Mesenchymal stem cell (in vitro differentiated cells and primary cell): Measurements from ENCODE around the gene CBLN3.

Experiments
- DNase-seq: peaks from one replicate; pipeline ENCODE4 v3.0.0-alpha.2; 2013
- H2AFZ ChIP-seq: one replicate; pipeline ENCODE4 v1.6.1; 2013; ENCODE audit warnings: low read depth, mild to moderate bottlenecking, control low read depth, inconsistent platforms, low read length, moderate library complexity
- H2AK5ac ChIP-seq: 2 replicates; pipeline ENCODE4 v1.6.1; 2013; ENCODE audit warnings: low read length, moderate library complexity, mild to moderate bottlenecking, inconsistent platforms; ENCODE audit not compliant: severe bottlenecking
- H2BK120ac ChIP-seq: one replicate; pipeline ENCODE4 v1.6.1; 2013; ENCODE audit warnings: low read depth, mild to moderate bottlenecking, inconsistent platforms, low read length, moderate library complexity
- H2BK12ac ChIP-seq, 2 experiments: one replicate each; pipeline ENCODE4 v1.6.1; 2013; ENCODE audit warnings: inconsistent platforms in 2 of 2, low read length in 2 of 2, mild to moderate bottlenecking in 2 of 2, moderate library complexity in 2 of 2, control low read depth in 1 of 2
- H2BK15ac ChIP-seq: one replicate; pipeline ENCODE4 v1.6.1; 2013; ENCODE audit warnings: mild to moderate bottlenecking, low read depth, inconsistent platforms; ENCODE audit not compliant: poor library complexity, severe bottlenecking
- H2BK5ac ChIP-seq: 2 replicates; pipeline ENCODE4 v1.6.1; 2013; ENCODE audit warnings: low read depth, mild to moderate bottlenecking, low read length, control low read depth, inconsistent platforms; ENCODE audit not compliant: poor library complexity, severe bottlenecking
- H3K14ac ChIP-seq, 2 experiments: one replicate each; pipeline ENCODE4 v1.6.1; 2013; ENCODE audit warnings: inconsistent platforms in 2 of 2, low read length in 2 of 2, control low read depth in 1 of 2, mild to moderate bottlenecking in 1 of 2, moderate library complexity in 1 of 2
- H3K18ac ChIP-seq, 2 experiments: one replicate each; pipeline ENCODE4 v1.6.1; 2013; ENCODE audit warnings: inconsistent platforms in 2 of 2, low read length in 2 of 2, control low read depth in 1 of 2, low read depth in 1 of 2, mild to moderate bottlenecking in 1 of 2
- H3K23ac ChIP-seq, 2 experiments: one replicate each; pipeline ENCODE4 v1.6.1; 2013; ENCODE audit warnings: inconsistent platforms in 2 of 2, low read length in 2 of 2, mild to moderate bottlenecking in 2 of 2, moderate library complexity in 2 of 2, control low read depth in 1 of 2
- H3K27ac ChIP-seq: 2 replicates; pipeline ENCODE4 v1.5.1; 2013; ENCODE audit warnings: mild to moderate bottlenecking, moderate library complexity, low read length, control low read depth, inconsistent platforms; ENCODE audit not compliant: poor library complexity, severe bottlenecking
- H3K27me3 ChIP-seq, 2 experiments: 2 replicates each; pipeline versions ENCODE4 v1.6.1 to v1.7.0; 2013; ENCODE audit warnings: low read length in 2 of 2, mild to moderate bottlenecking in 2 of 2, moderate library complexity in 2 of 2, control low read depth in 1 of 2, inconsistent platforms in 1 of 2; ENCODE audit not compliant: control insufficient read depth in 1 of 2, insufficient read depth in 1 of 2
- H3K36me3 ChIP-seq, 2 experiments: 2 replicates each; pipeline versions ENCODE4 v1.6.1 to v1.7.0; 2013; ENCODE audit warnings: low read length in 2 of 2, control low read depth in 1 of 2, inconsistent platforms in 1 of 2, low read depth in 1 of 2, mild to moderate bottlenecking in 1 of 2; ENCODE audit not compliant: insufficient read depth in 2 of 2, control insufficient read depth in 1 of 2
- H3K4ac ChIP-seq, 2 experiments: one replicate each; pipeline ENCODE4 v1.6.1; 2013; ENCODE audit warnings: inconsistent platforms in 2 of 2, low read length in 2 of 2, mild to moderate bottlenecking in 2 of 2, moderate library complexity in 2 of 2, control low read depth in 1 of 2, low read depth in 1 of 2
- H3K4me1 ChIP-seq: 2 replicates; pipeline ENCODE4 v1.6.1; 2013; ENCODE audit warnings: low read depth, low read length, control low read depth; ENCODE audit not compliant: control insufficient read depth, insufficient read depth
- H3K4me2 ChIP-seq: 2 replicates; pipeline ENCODE4 v1.6.1; 2013; ENCODE audit warnings: low read length, mild to moderate bottlenecking, inconsistent platforms; ENCODE audit not compliant: poor library complexity, severe bottlenecking
- H3K4me3 ChIP-seq, 2 experiments: 2 replicates each; pipeline versions ENCODE4 v1.5.1 to v1.7.0; 2013; ENCODE audit warnings: low read length in 2 of 2, mild to moderate bottlenecking in 2 of 2, control low read depth in 1 of 2, low read depth in 1 of 2; ENCODE audit not compliant: insufficient read depth in 1 of 2
- H3K79me1 ChIP-seq: replicated peaks from 2 replicates; pipeline ENCODE4 v1.6.1; 2013; ENCODE audit warnings: mild to moderate bottlenecking, control low read depth, low read length, inconsistent platforms; ENCODE audit not compliant: poor library complexity, severe bottlenecking
- H3K9ac ChIP-seq: 2 replicates; pipeline ENCODE4 v1.7.0; 2013; ENCODE audit warnings: mild to moderate bottlenecking, low read length, moderate library complexity
- H3K9me3 ChIP-seq: 2 replicates; pipeline ENCODE4 v1.7.0; 2013; ENCODE audit warnings: mild to moderate bottlenecking, low read length; ENCODE audit not compliant: control insufficient read depth
- H4K8ac ChIP-seq: one replicate; pipeline ENCODE4 v1.6.1; 2013; ENCODE audit warnings: inconsistent platforms, mild to moderate bottlenecking, low read length, moderate library complexity
- H4K91ac ChIP-seq: one replicate; pipeline ENCODE4 v1.6.1; 2013; ENCODE audit warnings: mild to moderate bottlenecking, low read length, inconsistent platforms
- WGBS: methylation state at CpG from one replicate; pipeline ENCODE4 v1.1.7; 2013; ENCODE audit warnings: mixed read lengths; 5-methylcytosine and 5-hydroxymethylcytosine counted together

CBLN3 gene

DNA sequence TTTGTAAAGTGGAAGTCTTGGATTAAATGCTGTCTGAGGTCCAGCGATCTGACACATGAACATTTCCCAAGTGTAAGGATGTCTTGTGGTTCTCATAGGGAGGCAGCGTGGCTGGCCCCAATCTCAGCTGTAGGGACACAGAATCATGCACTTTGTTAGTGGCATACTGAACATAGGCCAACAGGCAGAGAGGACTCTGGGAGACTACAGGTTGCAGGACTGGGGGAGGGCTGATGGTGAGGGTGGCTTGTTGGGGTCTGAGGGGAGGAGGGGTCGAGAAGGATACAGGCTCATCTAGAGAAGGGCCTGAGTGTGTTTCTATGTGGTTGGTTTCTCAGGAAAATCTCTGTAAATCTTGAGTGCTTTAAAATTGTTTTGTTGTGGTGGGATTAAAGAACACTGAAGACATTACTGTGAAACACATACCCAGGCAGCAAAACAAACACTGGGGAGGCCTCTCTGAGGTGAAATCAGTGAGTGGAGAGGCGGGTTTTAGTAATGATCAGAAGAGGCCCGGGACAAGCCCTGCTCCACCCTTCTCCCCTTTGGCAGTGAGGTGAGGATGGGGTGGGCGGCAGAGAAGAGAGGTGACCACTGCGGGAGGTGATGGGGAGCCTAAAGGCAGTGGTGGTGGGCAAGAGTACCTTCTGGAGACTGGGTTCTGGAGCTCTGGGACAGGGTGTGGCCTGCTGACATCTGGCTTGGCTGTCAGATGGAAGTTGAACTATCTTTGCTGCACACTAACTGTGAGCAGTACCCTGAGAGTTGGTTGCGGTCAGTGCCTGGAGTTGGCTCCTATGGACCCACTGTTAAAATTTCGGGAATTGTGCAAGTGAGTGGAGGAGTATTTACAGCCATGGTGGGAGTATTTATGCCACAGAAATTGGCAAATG, 27.4 kb downstream of the CBLN3 start:
- Histone ChIP-seq H4K8ac (no peak overlapping the region), H4K91ac (no peak overlapping the region), H3K9ac (no peak overlapping the region), H3K23ac (no peak overlapping the region), H3K4me1 (peaks cover 22% of the 10 kb centered on the region), H2BK5ac (no peak overlapping the region), H3K4ac (peak overlapping the region in 1 of 2 experiments; percentile 25), H2BK12ac (no peak overlapping the region), H2AFZ (no peak overlapping the region), H3K27me3 (no peaks in the 10 kb centered on the region), H3K4me2 (no peak overlapping the region), H3K18ac (no peak overlapping the region), H3K79me1 (peaks cover 17% of the 10 kb centered on the region), H2AK5ac (no peak overlapping the region), H2BK120ac (no peak overlapping the region), H3K9me3 (no peaks in the 10 kb centered on the region), H3K4me3 (no peak overlapping the region), H2BK15ac (no peak overlapping the region), H3K36me3 (peaks cover 5 to 12% of the 10 kb centered on the region in 2 experiments), H3K14ac (peak overlapping the region in 1 of 2 experiments; percentile 45), H3K27ac (no peak overlapping the region)
- WGBS, result 74% methylated on average over 9 of the region's 9 CpGs
- DNase-seq, result no peak

DNA sequence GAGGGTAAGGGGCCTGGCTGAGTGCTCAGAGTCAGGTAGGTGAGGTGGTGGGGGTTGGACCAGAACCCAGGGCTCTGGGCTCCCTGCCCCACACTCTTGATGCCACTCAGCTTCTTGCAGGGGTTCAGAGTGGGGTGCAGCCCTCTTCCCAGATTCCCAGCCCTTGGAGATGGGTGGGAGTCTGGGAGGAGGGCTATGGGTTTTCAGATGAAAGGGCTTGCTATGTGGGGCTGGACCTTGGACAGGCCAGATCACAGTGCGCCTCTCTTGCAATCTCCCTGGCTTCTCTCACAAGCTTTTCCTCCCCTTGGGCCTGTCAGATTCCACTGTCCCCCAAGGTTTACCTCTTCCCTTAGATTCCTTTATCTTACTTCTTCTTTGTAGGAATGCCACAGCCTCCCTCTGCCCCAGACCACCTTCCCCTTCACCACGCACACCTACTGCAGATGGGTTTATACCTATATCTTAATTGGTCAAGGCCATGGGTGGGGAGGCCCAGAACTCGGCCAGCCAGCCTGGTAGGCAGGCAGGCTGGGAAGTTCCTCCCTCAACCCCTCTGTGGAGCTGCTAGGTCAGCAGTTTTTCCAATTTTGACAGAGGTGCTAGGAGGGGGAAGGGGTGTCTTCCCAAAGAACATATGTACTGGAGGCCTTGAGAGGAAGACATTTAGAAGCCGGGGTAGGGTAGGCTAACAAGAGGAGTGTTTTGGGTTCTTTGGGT, 29.3 kb downstream of the CBLN3 start:
- no peak overlapping the region for H3K27ac ChIP-seq
- H3K27me3 ChIP-seq, result no peaks in the 10 kb centered on the region
- H2AK5ac ChIP-seq, result no peak overlapping the region
- peak overlapping the region; percentile 29 for H4K8ac ChIP-seq
- peak overlapping the region in 1 of 2 experiments; percentile 77 for H3K4ac ChIP-seq
- H3K4me1 ChIP-seq, result peaks cover 22% of the 10 kb centered on the region
- no peak overlapping the region for H2BK12ac ChIP-seq
- no peak overlapping the region for H2AFZ ChIP-seq
- H3K79me1 ChIP-seq, result peaks cover 12% of the 10 kb centered on the region
- H2BK15ac ChIP-seq, result no peak overlapping the region
- H3K4me3 ChIP-seq, result peak overlapping the region in 1 of 2 experiments; percentile 82
- H3K9ac ChIP-seq, result peak overlapping the region; percentile 78
- peak overlapping the region; percentile 50 for H3K4me2 ChIP-seq
- H2BK5ac ChIP-seq, result no peak overlapping the region
- peak overlapping the region in 1 of 2 experiments; percentile 6 for H3K14ac ChIP-seq
- H4K91ac ChIP-seq, result no peak overlapping the region
- no peak overlapping the region for H3K18ac ChIP-seq
- no peak for DNase-seq
- no peaks in the 10 kb centered on the region for H3K9me3 ChIP-seq
- no peak overlapping the region for H2BK120ac ChIP-seq
- no peak overlapping the region for H3K23ac ChIP-seq
- H3K36me3 ChIP-seq, result peaks cover 0 to 6% of the 10 kb centered on the region in 2 experiments
- 47% methylated on average over 3 of the region's 4 CpGs for WGBS

DNA sequence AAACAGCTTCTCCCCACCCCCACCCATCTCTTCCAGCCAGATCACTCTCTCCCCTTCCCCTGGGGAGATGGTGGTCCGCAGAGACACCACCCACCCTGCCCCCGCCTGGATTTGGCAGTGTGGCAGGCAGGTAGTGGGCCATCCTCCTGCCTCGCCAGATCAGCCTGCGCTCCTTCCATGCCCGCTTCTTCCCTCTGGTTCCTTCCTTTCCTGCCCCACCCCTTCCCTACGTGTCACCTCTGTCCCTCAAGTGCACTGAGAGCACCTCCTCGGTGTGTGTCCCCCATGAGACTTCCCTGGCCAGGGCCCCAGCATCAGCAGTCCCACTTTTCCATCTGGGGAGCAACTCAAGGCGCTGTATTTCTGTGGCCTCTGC, 30.0 kb downstream of the CBLN3 start:
- Histone ChIP-seq H3K79me1 (peaks cover 10% of the 10 kb centered on the region), H3K4me2 (peak overlapping the region; percentile 96), H3K9me3 (no peaks in the 10 kb centered on the region), H2BK5ac (no peak overlapping the region), H4K91ac (peak overlapping the region; percentile 84), H3K4ac (peak overlapping the region; percentile 76 to 78), H2AK5ac (no peak overlapping the region), H3K27ac (no peak overlapping the region), H2BK15ac (no peak overlapping the region), H3K18ac (peak overlapping the region; percentile 90 to 93), H4K8ac (peak overlapping the region; percentile 45), H3K4me3 (peak overlapping the region; percentile 73 to 82), H3K23ac (peak overlapping the region in 1 of 2 experiments; percentile 90), H2AFZ (peak overlapping the region; percentile 51), H3K9ac (peak overlapping the region; percentile 78), H2BK120ac (peak overlapping the region; percentile 74), H3K14ac (peak overlapping the region in 1 of 2 experiments; percentile 99), H3K36me3 (peaks cover 0 to under 1% of the 10 kb centered on the region in 2 experiments), H2BK12ac (peak overlapping the region; percentile 38 to 93), H3K4me1 (peaks cover 22% of the 10 kb centered on the region), H3K27me3 (no peaks in the 10 kb centered on the region)
- WGBS, result 25% methylated on average over 8 of the region's 8 CpGs
- DNase-seq, result no peak
